Neural crest cell (in vitro differentiated cells): ENCODE results near the gene CHST11. TPM values are rescaled to one million over a fixed set of nuclear protein-coding genes. Genes with fewer than 3 reads are reported as not detected.
A peak's percentile ranks its signal among the peaks of the same experiment; 100 is the strongest.

Source experiments
- DNase-seq: peaks from one replicate; pipeline ENCODE4 v3.0.0; 2021; ENCODE audit warnings: low read depth, mixed read lengths, low spot score
- H3K27ac Mint-ChIP-seq: one replicate; pipeline ENCODE4 v1.8.0; 2021; ENCODE audit warnings: mild to moderate bottlenecking, mixed read lengths; ENCODE audit not compliant: unreplicated experiment
- H3K27me3 Mint-ChIP-seq: 2 replicates; pipeline ENCODE4 v1.8.0; 2021; ENCODE audit warnings: low read depth, mild to moderate bottlenecking, mixed read lengths
- H3K36me3 Mint-ChIP-seq: 2 replicates; pipeline ENCODE4 v1.8.0; 2021; ENCODE audit warnings: low read depth, mild to moderate bottlenecking, mixed read lengths
- H3K4me1 Mint-ChIP-seq: 2 replicates; pipeline ENCODE4 v1.8.0; 2021; ENCODE audit warnings: mixed read lengths
- H3K4me3 Mint-ChIP-seq: one replicate; pipeline ENCODE4 v1.8.0; 2021; ENCODE audit warnings: mild to moderate bottlenecking, mixed read lengths
- H3K9me3 Mint-ChIP-seq: 2 replicates; pipeline ENCODE4 v1.8.0; 2021; ENCODE audit warnings: mixed read lengths
- total RNA-seq: library from RNA; stranded (reverse); gene quantifications from 2 replicates; pipeline ENCODE4 v1.2.1, GENCODE V29; 2021
- TF ChIP-seq, protein P1 (sequence below): fragments of 200-600 bp; sonication (generic); conservative IDR thresholded peaks from 2 replicates; pipeline ENCODE4 v1.5.0; 2021; ENCODE audit warnings: antibody characterized with exemption, mild to moderate bottlenecking

The CHST11 gene
- total RNA-seq, 1 donor from 2014 or later: 10.0 TPM

- DNase-seq: no peak
- Mint-ChIP-seq H3K4me3 (no peak overlapping the region), H3K9me3 (peaks cover 2% of the 10 kb centered on the region), H3K36me3 (no peaks in the 10 kb centered on the region), H3K27ac (no peak overlapping the region), H3K27me3 (no peaks in the 10 kb centered on the region), H3K4me1 (peaks cover 14% of the 10 kb centered on the region)
- TF ChIP-seq, protein P1, sequence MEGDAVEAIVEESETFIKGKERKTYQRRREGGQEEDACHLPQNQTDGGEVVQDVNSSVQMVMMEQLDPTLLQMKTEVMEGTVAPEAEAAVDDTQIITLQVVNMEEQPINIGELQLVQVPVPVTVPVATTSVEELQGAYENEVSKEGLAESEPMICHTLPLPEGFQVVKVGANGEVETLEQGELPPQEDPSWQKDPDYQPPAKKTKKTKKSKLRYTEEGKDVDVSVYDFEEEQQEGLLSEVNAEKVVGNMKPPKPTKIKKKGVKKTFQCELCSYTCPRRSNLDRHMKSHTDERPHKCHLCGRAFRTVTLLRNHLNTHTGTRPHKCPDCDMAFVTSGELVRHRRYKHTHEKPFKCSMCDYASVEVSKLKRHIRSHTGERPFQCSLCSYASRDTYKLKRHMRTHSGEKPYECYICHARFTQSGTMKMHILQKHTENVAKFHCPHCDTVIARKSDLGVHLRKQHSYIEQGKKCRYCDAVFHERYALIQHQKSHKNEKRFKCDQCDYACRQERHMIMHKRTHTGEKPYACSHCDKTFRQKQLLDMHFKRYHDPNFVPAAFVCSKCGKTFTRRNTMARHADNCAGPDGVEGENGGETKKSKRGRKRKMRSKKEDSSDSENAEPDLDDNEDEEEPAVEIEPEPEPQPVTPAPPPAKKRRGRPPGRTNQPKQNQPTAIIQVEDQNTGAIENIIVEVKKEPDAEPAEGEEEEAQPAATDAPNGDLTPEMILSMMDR: no peak
Observed at GRCh38 chr12:104786352-104786751, 329.6 kb downstream of the CHST11 start.

GRCh38 chr12:104788840-104789271 is 332.1 kb downstream of the CHST11 start:
- Mint-ChIP-seq H3K36me3 (no peaks in the 10 kb centered on the region), H3K27me3 (no peaks in the 10 kb centered on the region), H3K9me3 (no peaks in the 10 kb centered on the region), H3K4me3 (no peak overlapping the region), H3K27ac (peak overlapping the region; percentile 95), H3K4me1 (peaks cover 14% of the 10 kb centered on the region)
- DNase-seq: no peak
- TF ChIP-seq, protein P1: no peak

DNA sequence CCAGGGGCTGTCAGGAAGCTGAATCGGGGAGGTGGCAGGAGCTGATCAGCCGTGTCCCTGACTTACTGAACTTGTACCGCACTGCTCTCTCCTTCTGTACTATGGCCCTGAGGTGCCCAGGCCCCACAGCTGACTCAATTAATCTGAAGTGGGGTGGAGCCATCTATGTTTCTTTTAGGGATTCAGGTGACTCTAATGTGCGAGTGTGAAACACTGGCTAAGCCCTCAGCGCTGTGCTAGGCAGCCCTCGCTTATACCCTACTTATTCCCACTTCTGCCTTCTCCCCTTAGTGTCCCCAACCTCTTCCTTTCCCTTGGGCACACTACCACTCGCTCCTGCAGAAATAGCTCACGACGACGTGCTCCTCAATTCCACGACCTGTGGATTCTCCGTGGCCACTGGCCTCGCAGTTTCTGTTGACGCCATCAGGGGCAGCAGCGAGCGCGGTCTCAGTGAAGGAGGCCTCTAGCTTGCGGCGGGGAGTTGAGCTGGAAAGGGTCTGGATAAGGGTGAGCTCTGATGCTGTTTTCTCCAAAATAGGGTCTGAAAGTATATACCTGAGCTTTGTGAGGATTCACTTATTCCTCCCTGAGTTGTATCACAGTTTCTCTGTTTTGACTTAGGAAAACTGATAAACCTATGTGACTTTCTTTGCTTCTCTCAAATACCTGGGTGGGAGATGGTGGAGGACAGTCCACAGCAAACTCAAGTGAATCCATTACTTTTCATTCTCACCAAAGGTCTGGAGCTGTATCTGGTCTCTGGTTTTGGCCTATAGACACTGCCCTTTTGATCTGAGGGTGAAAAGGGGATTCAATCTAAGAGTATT is 333.8 kb downstream of the CHST11 start:
- Mint-ChIP-seq H3K36me3 (no peaks in the 10 kb centered on the region), H3K27me3 (no peaks in the 10 kb centered on the region), H3K4me1 (peaks cover 14% of the 10 kb centered on the region), H3K9me3 (no peaks in the 10 kb centered on the region), H3K4me3 (no peak overlapping the region), H3K27ac (no peak overlapping the region)
- TF ChIP-seq, protein P1: peak; percentile 75
- DNase-seq: peak; percentile 63

DNA sequence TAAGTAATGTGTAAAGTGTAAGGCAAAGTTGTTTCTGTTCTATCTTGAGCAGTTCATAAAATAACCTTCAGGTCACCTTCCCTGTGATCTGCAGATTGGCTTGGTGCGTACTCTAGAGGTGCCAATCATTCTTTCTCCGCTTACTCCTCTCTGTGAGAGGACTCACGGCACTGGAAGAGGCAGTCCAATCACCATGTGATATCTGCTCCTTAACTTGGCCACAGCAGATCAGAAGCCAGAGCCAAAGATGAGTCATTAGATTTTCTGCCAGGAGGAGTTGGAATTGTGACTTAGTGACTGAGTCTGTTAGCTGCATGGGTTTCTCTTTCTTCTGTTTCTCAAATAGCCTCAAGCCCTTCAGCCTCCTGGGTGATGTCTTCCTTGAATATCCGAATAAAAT is 335.8 kb downstream of the CHST11 start:
- H3K27me3 Mint-ChIP-seq: no peaks in the 10 kb centered on the region
- no peaks in the 10 kb centered on the region for H3K9me3 Mint-ChIP-seq
- H3K4me3 Mint-ChIP-seq: no peak overlapping the region
- DNase-seq: no peak
- no peak overlapping the region for H3K27ac Mint-ChIP-seq
- TF ChIP-seq, protein P1: no peak
- H3K36me3 Mint-ChIP-seq: no peaks in the 10 kb centered on the region
- peaks cover 14% of the 10 kb centered on the region for H3K4me1 Mint-ChIP-seq

DNA sequence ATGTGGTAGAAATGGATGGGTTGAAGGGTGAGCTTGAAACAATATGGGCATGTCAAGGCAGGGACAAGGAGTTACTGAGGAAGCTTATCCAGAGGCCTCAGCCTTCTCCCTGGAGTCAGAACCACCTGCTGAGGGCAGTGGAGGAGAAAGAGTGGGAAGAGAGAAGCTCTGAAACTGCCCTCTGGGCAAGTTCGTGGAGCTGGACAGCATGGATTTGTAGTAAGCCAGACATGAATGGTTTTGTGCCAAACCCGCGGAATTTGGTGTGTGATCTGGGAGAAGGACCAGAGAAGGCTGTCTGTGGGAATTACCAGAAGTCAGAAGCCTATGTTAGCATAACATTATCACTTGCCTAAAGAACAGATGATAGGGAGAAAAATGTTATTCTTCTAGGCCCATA is 336.5 kb downstream of the CHST11 start:
- H3K9me3 Mint-ChIP-seq: no peaks in the 10 kb centered on the region
- H3K4me1 Mint-ChIP-seq: peaks cover 14% of the 10 kb centered on the region
- TF ChIP-seq, protein P1: no peak
- no peaks in the 10 kb centered on the region for H3K36me3 Mint-ChIP-seq
- H3K4me3 Mint-ChIP-seq: no peak overlapping the region
- DNase-seq: no peak
- H3K27ac Mint-ChIP-seq: no peak overlapping the region
- no peaks in the 10 kb centered on the region for H3K27me3 Mint-ChIP-seq
